IgD-negative memory B cell (primary cell): ENCODE measurements around the gene DDX31. TPM values are rescaled to one million over a fixed set of nuclear protein-coding genes. Genes with fewer than 3 reads are reported as not detected.

ENCODE experiments used
- H3K27ac Mint-ChIP-seq, 3 donors: one replicate each; pipeline ENCODE4 v1.8.0; 2020 to 2022; ENCODE audit warnings: mild to moderate bottlenecking in 3 of 3, mixed read lengths in 3 of 3, moderate library complexity in 1 of 3
- H3K27me3 Mint-ChIP-seq: one replicate; pipeline ENCODE4 v1.8.0; 2021; ENCODE audit warnings: mixed read lengths
- H3K36me3 Mint-ChIP-seq: one replicate; pipeline ENCODE4 v1.8.0; 2020; ENCODE audit warnings: mild to moderate bottlenecking, mixed read lengths
- H3K4me1 Mint-ChIP-seq, 3 donors: one replicate each; pipeline ENCODE4 v1.8.0; 2020 to 2022; ENCODE audit warnings: mixed read lengths in 3 of 3, mild to moderate bottlenecking in 1 of 3
- H3K4me3 Mint-ChIP-seq, 4 donors: one replicate each; pipeline ENCODE4 v1.8.0; 2020 to 2022; ENCODE audit warnings: mild to moderate bottlenecking in 4 of 4, mixed read lengths in 4 of 4, moderate library complexity in 3 of 4
- H3K9me3 Mint-ChIP-seq, 3 donors: one replicate each; pipeline ENCODE4 v1.8.0; 2020 to 2021; ENCODE audit warnings: mixed read lengths in 3 of 3, mild to moderate bottlenecking in 1 of 3
- polyA plus RNA-seq: library from polyadenylated mRNA; unstranded; fragments of 300-500 nt; fragmentation: Illumina TruSeq; gene quantifications from one replicate; pipeline ENCODE4 v1.2.3, GENCODE V29; 2021

The DDX31 gene
- polyA plus RNA-seq, 1 donor from 2014 or later = 7.6 TPM

DNA sequence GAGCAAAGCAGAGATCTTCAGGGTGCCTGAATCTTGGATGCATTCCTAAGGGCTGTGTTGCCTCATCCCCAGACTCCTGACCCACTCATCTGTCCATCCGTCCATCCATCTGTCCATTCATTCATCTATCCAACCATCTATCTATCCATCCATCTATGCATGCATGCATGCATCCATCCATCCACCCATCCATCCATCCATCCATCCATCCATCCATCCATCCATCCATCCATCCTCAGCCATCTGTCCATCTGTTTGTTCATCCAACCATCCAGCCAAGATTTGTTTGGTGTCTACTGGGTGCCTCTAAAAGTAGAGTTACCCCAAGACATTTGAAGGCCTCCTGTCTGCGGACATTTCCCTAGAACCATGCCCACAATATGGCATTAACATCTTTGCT is 115.0 kb downstream of the DDX31 start:
- H3K4me3 Mint-ChIP-seq = no peak overlapping the region
- H3K36me3 Mint-ChIP-seq = no peaks in the 10 kb centered on the region
- H3K27ac Mint-ChIP-seq = no peak overlapping the region
- H3K9me3 Mint-ChIP-seq = peaks cover 4 to 13% (median 7%) of the 10 kb centered on the region in 3 donors
- peaks cover 9% of the 10 kb centered on the region for H3K27me3 Mint-ChIP-seq
- no peaks in the 10 kb centered on the region for H3K4me1 Mint-ChIP-seq

DNA sequence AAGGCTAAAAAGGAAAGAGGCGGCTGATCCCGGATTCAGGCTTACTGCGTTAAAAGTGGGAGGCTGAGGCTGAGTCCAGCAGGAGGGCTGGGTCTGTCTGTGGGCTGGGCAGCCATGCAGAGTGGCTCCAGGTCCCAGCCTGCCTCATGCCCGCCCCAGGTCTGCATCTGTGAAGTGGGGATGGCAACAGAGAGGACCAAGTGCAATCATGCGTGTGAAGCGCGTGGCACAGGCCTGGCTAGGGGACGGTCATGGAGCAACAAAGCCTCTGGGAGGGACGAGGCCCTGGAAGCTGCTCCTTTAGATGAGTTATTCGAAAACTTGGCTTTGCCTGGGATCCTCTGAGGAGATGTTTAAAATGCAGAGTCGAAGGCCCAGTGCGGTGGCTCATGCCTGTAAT is 117.7 kb downstream of the DDX31 start:
- Mint-ChIP-seq H3K9me3 (peaks cover 0 to 8% (median 7%) of the 10 kb centered on the region in 3 donors), H3K27me3 (peaks cover 15% of the 10 kb centered on the region), H3K27ac (no peak overlapping the region), H3K4me3 (no peak overlapping the region), H3K36me3 (no peaks in the 10 kb centered on the region), H3K4me1 (peaks cover 0 to 8% (median 0%) of the 10 kb centered on the region in 3 donors)

DNA sequence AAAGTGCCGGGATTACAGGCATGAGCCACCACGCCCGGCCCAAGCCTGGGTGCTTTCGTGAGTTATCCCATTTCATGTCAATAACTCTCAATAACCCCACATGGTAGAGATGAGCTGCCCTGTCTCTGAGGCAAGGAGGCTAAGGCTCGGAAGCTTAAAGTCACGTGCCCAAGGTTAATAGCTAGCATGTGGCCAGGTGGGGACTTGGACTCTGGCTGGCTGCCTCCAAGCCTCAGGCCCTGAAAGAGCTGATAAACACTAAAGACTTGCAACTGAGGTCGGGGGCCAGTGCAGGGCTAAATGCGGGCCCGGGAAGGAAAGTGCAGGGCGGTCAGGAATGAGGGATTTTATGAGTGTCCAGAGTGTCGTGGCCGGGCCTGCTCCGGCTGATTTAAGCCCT is 118.2 kb downstream of the DDX31 start:
- H3K4me1 Mint-ChIP-seq = peaks cover 0 to 9% (median 0%) of the 10 kb centered on the region in 3 donors
- H3K27ac Mint-ChIP-seq = no peak overlapping the region
- H3K27me3 Mint-ChIP-seq = peaks cover 14% of the 10 kb centered on the region
- H3K4me3 Mint-ChIP-seq = no peak overlapping the region
- H3K36me3 Mint-ChIP-seq = no peaks in the 10 kb centered on the region
- H3K9me3 Mint-ChIP-seq = peaks cover 0 to 8% (median 7%) of the 10 kb centered on the region in 3 donors

DNA sequence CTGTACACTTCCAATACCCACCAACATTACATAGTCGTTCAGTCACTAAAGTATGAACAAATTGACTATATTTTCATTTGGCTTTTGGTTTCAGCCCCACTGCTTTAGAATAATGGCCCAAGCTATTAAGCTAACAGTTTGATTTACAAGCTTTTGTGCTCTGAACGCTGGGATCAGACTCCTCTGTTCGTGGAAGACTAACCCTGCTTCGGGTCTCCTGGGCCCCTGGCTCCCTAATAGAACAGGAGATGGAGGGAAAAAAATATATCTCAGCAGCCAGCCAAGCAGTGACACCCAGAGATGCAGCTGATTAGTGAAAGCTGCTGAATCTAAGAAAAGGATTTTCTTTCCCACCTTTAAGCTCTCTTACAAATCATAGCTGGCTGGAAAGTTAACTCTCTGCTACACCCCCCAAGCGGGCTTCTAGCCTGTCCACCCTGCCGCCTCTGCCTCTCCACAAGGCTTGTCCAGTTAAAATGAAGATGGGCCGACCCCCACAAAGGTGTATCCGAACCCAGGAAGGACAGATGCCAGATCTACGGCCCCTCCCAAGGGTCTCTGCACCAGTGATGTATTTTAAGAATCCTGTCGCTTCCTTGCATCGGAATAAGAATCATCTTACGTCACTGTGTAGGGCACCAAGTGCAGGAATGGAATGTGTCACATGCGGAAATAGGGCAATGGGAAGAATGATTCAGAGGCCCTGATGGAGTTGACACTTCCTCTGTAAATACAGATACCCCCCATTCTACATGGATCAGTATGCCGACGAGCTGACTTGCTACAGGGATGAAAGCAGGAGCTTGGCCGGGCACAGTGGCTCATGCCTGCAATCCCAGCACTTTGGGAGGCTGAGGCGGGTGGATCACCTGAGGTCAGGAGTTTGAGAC is 120.8 kb downstream of the DDX31 start:
- H3K4me3 Mint-ChIP-seq = peak overlapping the region in 1 of 4 donors; percentile 79
- peaks cover 0 to 9% (median 2%) of the 10 kb centered on the region in 3 donors for H3K4me1 Mint-ChIP-seq
- H3K27me3 Mint-ChIP-seq = peaks cover 20% of the 10 kb centered on the region
- H3K9me3 Mint-ChIP-seq = peaks cover 0 to 8% (median 4%) of the 10 kb centered on the region in 3 donors
- H3K27ac Mint-ChIP-seq = peak overlapping the region in 1 of 3 donors; percentile 82
- H3K36me3 Mint-ChIP-seq = no peaks in the 10 kb centered on the region

DNA sequence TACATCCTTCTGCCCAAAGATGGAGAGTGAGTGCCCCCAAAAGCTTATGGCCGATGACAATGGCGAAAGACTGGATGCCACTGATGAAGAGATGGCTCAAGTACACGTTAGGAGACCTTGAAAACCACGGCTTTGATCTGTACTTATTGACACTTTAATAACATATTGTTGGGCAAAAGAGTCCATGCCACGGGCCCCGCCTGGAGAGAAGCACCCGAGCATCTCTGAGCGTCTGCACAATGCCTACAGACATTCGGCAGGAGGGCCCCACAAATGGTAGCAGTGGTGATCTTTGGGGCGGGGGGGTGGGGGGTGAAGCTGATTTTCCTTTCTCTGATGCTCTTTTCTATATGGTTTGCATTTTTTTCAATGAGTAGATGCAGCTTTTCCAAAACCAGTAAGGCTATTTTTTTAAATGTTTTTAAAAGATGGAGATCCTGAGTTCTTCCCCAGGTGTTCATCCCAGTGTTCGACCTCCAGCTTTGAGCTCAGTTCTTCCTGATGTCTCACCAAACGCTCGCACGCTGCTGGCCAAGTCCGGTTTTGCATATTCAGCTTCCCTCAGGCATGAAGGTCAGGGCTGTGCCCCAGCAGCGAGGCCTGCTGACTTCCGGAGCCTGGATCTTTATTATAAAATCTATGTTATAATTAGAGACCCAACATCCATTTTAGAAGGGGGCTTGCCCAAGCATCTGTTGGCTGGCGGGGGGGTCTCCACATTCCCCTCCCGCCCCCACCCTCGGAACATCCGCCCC is 121.6 kb downstream of the DDX31 start:
- Mint-ChIP-seq H3K27me3 (peaks cover 20% of the 10 kb centered on the region), H3K4me3 (peak overlapping the region in 1 of 4 donors; percentile 81), H3K9me3 (peaks cover 0 to 4% (median under 1%) of the 10 kb centered on the region in 3 donors), H3K4me1 (peaks cover 0 to 9% (median 2%) of the 10 kb centered on the region in 3 donors), H3K27ac (no peak overlapping the region), H3K36me3 (no peaks in the 10 kb centered on the region)

DNA sequence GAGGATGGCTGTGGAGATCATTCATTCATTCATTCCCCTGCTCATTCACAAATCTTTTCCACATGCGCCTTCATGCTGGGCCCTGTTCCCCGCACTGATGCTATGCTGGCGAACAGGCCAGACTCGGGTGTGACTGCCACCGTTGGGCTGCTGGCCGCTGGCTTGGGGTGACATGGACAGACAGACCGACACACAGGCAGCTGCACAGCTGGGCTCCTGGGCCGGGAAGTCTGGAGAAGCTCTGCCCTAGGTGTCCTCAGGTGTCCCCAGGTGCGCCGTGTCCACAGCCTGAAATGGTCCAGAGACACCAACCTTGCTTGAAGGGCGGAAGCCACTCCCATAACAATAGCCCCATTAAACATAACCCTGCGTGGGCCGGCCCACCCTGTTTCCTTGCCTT is 122.3 kb downstream of the DDX31 start:
- Mint-ChIP-seq H3K9me3 (no peaks in the 10 kb centered on the region), H3K27me3 (peaks cover 20% of the 10 kb centered on the region), H3K4me1 (peaks cover 0 to 9% (median 2%) of the 10 kb centered on the region in 3 donors), H3K4me3 (no peak overlapping the region), H3K27ac (no peak overlapping the region), H3K36me3 (no peaks in the 10 kb centered on the region)

DNA sequence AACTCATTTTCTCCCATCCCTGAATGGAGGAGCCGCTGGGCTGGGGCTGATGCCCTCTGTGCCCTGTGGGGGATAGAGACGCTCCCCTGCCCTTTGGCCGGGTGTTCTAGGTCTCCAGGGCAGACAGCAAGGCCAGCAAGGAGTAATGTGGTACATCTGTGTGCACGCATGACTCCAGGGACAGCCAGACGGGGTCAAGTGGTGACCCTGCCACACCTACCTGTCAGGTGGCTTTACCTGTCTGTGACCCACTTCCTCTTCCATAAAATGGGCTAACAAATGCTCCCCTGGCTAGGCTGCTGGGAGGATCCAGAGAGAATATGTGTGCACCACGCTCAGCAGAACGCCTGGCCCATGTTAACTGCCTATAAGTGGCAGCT is 122.7 kb downstream of the DDX31 start:
- Mint-ChIP-seq H3K27me3 (peaks cover 20% of the 10 kb centered on the region), H3K9me3 (no peaks in the 10 kb centered on the region), H3K4me3 (no peak overlapping the region), H3K4me1 (peaks cover 0 to 9% (median 2%) of the 10 kb centered on the region in 3 donors), H3K27ac (no peak overlapping the region), H3K36me3 (no peaks in the 10 kb centered on the region)

DNA sequence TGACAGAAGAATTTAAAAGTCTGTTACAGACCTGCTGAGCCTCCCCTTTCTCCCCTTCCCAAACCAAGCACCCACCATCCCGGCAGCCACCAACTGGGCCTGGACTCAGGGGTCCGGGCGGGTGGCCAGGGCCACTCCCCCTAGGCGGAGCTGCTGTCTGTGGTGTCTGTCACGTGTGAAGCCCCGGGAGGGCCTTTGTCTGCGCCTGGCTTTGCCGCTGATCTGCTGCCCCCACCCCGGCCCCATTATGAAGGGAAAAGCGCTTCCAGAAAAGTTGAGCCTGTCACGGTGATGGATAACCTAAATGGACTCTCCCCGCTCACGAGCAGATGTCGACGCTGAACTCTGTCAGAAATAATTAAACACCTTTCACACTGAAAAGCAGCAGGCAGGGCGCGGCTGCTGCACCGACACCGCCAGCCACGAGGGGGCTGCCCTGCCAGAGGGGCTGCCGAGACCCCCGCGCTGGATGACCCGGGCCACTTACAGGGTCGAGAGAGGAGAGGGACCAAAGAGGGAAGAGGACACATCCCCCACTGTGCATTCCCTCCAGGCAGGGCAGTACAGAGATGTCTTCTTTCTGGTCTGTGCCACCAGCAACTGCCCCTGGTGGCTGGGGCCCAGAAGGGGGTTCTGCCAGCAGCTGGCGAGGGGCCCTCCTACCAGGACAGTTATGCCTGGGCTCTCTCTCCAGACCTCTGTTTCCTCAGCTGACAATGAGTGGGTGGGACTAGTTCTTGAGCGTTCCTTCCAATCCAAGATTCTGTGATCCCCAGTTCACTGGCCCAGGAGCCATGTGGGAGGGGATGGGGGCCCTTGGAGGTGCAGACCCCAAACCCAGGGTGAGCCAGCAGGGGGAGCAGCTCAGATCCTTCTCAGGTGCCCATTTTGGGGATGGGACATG is 123.4 kb downstream of the DDX31 start:
- H3K36me3 Mint-ChIP-seq = no peaks in the 10 kb centered on the region
- H3K27ac Mint-ChIP-seq = no peak overlapping the region
- peak overlapping the region in 2 of 4 donors; percentile 45 to 51 for H3K4me3 Mint-ChIP-seq
- H3K9me3 Mint-ChIP-seq = no peaks in the 10 kb centered on the region
- peaks cover 20% of the 10 kb centered on the region for H3K27me3 Mint-ChIP-seq
- peaks cover 0 to 9% (median 2%) of the 10 kb centered on the region in 3 donors for H3K4me1 Mint-ChIP-seq

DNA sequence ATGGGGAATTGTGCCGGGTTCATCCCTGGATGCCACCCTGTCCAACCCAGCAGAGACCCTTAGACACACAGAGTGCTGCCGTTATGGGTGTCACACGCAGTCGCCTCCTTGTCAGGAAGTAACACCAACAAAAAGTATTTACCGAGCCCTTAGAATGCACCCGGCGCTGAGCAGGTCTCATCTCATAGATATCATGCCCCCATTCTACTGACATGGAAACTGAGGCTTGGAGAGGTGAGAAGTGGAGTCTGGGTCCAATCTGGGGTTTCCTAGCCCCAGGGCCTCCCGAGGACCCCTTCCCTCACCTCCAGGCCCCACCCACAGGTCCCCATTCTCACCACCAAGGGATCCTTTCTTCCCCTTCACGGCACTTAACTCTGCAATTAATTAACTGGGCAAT is 124.2 kb downstream of the DDX31 start:
- Mint-ChIP-seq H3K4me1 (peaks cover 0 to 9% (median 2%) of the 10 kb centered on the region in 3 donors), H3K36me3 (no peaks in the 10 kb centered on the region), H3K27ac (no peak overlapping the region), H3K9me3 (no peaks in the 10 kb centered on the region), H3K4me3 (no peak overlapping the region), H3K27me3 (peaks cover 20% of the 10 kb centered on the region)

DNA sequence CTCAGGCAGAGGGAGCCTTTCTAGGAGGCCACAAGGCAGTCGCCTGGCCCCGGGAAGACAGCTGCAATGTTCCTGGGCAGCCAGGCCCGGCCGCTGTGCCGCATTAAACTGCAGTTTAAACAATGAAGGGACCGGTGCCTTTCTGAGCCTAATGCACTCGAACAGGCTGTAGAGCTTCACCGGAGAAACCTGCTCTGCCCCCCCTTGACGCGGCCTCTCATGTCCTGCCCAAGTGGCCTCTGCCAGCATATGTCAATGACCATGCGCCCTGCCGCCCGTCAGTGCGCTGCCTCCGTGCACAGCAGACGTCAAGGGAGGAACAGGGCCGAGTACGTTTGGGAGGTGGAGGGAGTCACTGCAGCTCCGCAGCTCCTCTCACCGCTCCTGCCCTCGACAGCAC is 125.8 kb downstream of the DDX31 start:
- Mint-ChIP-seq H3K4me3 (no peak overlapping the region), H3K27me3 (peaks cover 20% of the 10 kb centered on the region), H3K4me1 (peaks cover 0 to 9% (median 2%) of the 10 kb centered on the region in 3 donors)

DNA sequence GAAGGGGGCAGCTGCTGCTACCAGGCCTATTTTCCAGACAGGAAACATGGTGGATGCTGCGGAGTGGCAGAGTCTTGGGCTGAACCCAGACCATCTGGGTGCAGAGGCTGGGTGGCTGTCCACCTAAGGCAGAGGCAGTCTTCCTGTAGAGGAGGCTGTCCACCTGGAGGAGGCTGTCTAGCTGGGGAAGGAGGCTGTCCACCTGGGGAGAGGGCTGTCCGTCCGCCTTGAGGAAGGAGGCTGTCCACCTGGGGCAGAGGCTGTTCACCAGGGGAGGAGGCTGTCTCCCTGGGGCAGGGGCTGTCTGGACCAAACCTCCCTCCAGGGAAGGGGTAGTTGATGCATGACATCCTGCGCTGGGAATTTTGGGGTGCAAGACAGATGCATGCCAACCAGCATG is 126.5 kb downstream of the DDX31 start:
- Mint-ChIP-seq H3K36me3 (no peaks in the 10 kb centered on the region), H3K4me1 (peaks cover 0 to 9% (median 2%) of the 10 kb centered on the region in 3 donors), H3K27me3 (peaks cover 20% of the 10 kb centered on the region), H3K27ac (no peak overlapping the region), H3K9me3 (no peaks in the 10 kb centered on the region), H3K4me3 (no peak overlapping the region)

More for the DNA sequence above, 125.8 kb downstream of the DDX31 start:
- Mint-ChIP-seq H3K9me3 (no peaks in the 10 kb centered on the region), H3K36me3 (no peaks in the 10 kb centered on the region), H3K27ac (no peak overlapping the region)

Other genes starting within 250 kb of the DDX31 start
- gene BARHL1, start 87.4 kb downstream of the DDX31 start, polyA plus RNA-seq = not detected
- 4.1 TPM for gene GTF3C4, start 481 bp upstream of the DDX31 start, polyA plus RNA-seq
- gene AK8, start 208.3 kb upstream of the DDX31 start, polyA plus RNA-seq = 11.8 TPM
- 4.6 TPM for gene SPACA9, start 208.9 kb upstream of the DDX31 start, polyA plus RNA-seq